GM11168 (cell line): ENCODE data around the gene LCE1C.

Experiments used
- in situ Hi-C: fragments of 300-500 bp; cut with MboI; formaldehyde crosslinking; loops from one replicate; pipeline ENCODE4 v1.12.0; 2022; ENCODE audit warnings: low sequenced_read_pairs; ENCODE audit not compliant: unreplicated experiment

The LCE1C gene

DNA sequence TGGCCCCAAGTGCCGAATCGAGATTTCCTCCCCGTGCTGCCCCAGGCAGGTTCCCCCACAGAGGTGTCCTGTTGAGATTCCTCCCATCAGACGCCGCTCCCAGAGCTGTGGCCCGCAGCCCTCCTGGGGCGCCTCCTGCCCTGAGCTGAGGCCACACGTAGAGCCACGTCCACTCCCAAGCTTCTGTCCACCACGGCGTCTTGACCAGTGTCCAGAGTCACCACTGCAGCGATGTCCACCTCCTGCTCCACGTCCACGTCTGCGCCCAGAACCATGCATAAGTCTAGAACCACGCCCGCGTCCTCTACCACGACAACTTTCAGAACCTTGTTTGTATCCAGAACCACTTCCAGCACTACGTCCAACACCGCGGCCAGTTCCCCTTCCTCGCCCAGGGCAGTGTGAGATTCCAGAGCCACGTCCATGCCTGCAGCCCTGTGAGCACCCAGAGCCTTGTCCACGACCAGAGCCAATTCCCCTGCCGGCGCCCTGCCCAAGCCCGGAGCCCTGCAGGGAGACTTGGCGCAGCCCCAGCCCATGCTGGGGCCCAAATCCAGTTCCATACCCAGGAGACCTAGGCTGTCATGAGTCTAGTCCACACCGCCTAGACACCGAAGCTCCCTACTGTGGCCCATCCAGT, 45.8 kb downstream of the LCE1C start:
- in situ Hi-C loops: no loop called here

DNA sequence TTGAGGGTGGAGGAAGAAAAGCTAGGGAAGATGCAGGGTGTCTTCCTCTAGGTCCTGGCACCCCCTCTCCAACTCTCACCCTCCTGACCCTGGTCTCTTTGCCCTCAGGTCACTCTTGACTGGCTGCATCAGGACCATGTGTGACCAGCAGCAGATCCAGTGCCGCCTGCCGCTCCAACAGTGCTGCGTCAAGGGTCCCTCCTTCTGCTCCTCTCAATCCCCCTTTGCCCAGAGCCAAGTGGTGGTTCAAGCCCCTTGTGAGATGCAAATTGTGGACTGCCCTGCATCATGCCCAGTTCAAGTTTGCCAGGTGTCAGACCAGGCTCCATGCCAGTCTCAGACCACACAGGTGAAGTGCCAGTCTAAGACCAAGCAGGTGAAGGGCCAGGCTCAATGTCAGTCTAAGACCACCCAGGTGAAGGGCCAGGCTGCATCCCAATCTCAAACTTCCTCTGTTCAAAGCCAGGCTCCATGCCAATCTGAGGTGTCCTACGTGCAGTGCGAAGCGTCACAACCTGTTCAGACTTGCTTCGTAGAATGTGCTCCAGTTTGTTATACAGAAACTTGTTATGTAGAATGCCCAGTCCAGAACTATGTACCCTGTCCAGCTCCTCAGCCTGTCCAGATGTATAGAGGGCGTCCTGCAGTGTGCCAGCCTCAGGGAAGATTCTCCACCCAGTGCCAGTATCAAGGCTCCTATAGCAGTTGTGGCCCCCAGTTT, 46.8 kb downstream of the LCE1C start:
- in situ Hi-C loops: no loop called here

DNA sequence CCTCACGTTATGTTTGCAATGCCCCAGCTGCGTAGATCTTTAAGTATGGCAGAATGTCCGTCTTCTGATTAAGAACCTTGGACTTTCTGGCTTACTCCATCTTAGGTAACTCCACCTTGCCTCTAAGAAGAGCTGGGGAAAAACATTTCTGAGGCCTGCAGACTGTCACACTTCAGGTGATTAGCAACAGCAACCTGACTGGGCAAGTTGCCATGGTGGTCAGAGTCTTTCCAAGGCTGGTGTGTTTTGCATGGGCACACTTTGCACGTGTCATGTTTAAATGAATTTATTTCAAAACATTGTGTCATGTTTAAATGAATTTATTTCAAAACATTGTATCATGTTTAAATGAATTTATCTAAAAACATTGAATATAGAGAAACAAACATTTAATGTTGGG, 47.8 kb downstream of the LCE1C start:
- in situ Hi-C loops: no loop called here

DNA sequence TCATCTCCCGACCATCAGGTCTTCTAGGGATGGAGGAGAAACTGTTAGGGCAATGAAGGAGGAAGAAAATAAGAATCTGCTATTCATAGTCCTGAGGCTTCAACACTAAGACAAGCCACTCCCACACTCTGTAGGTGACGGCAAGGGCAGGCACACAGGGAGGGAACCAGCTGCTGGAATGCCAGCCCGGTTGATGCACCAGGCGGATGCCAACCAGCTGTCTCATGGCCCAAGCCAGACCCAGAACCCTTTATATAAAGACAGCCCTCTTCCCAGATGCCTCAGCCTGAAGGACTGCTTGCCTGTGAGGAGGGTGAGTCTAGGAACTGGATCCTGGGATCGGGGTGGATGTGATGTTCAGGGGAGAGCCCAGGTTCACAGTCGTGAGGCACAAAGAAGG, 48.7 kb downstream of the LCE1C start, which contains the start of gene KPRP:
KPRP (plus strand) TSS at position 279 of the 400 bp plus-strand sequence. CDS start 1,564 bp downstream, outside the sequence.
- in situ Hi-C loops: no loop called here

DNA sequence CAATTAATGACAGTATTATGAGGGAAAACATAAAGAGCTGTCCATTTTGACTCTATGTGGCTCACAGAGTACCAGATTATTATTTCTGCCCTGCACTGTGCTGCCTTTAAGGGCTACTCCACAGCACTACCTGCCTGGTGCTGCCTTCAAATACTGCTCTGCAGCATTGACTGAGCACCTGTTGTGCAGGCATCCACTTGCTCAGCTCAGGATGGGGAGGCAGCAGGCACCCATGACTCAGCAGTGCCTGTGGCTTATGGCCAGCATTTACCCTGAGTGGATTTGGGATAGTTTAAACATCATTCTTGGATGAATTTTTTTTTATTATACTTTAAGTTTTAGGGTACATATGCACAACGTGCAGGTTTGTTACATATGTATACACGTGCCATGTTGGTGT, 49.6 kb downstream of the LCE1C start:
- in situ Hi-C loops: no loop called here
